Ishikawa (cell line): ENCODE results near the gene TPRX2.

ENCODE experiments used
- CEBPB ChIP-seq: IDR thresholded peaks from 2 replicates; pipeline ENCODE4 v1.6.1; 2012
- CREB1 ChIP-seq: IDR thresholded peaks from 2 replicates; pipeline ENCODE4 v1.6.1; 2012; ENCODE audit warnings: low read depth
- EGR1 ChIP-seq: IDR thresholded peaks from 2 replicates; pipeline ENCODE4 v1.6.1; 2012
- EP300 ChIP-seq: IDR thresholded peaks from 2 replicates; pipeline ENCODE4 v1.6.1; 2012; ENCODE audit warnings: borderline replicate concordance
- FOXM1 ChIP-seq: IDR thresholded peaks from 2 replicates; pipeline ENCODE4 v1.6.1; 2012; ENCODE audit warnings: low read depth, borderline replicate concordance
- MAX ChIP-seq: IDR thresholded peaks from 2 replicates; pipeline ENCODE4 v1.6.1; 2012
- NFIC ChIP-seq: IDR thresholded peaks from 2 replicates; pipeline ENCODE4 v1.6.1; 2012
- RAD21 ChIP-seq: IDR thresholded peaks from 2 replicates; pipeline ENCODE4 v1.6.1; 2012; ENCODE audit warnings: low read depth
- REST ChIP-seq: IDR thresholded peaks from 2 replicates; pipeline ENCODE4 v1.6.1; 2012; ENCODE audit warnings: low read depth, mild to moderate bottlenecking
- TAF1 ChIP-seq: IDR thresholded peaks from 2 replicates; pipeline ENCODE4 v1.6.1; 2012; ENCODE audit warnings: low read depth, mild to moderate bottlenecking
- TCF12 ChIP-seq: IDR thresholded peaks from 2 replicates; pipeline ENCODE4 v1.6.1; 2012; ENCODE audit warnings: low read depth
- TEAD4 ChIP-seq: IDR thresholded peaks from 2 replicates; pipeline ENCODE4 v1.6.1; 2012
- USF1 ChIP-seq: IDR thresholded peaks from 2 replicates; pipeline ENCODE4 v1.6.1; 2012
- YY1 ChIP-seq: IDR thresholded peaks from 2 replicates; pipeline ENCODE4 v1.6.1; 2012; ENCODE audit warnings: low read depth
- ZBTB7A ChIP-seq: IDR thresholded peaks from 2 replicates; pipeline ENCODE4 v1.6.1; 2012; ENCODE audit warnings: low read depth

TPRX2 gene

GRCh38 chr19:47848823-47849473, 10.1 kb upstream of the TPRX2 start:
- no peak for TF ChIP-seq TAF1
- no peak for TF ChIP-seq REST
- TF ChIP-seq ZBTB7A = no peak
- TF ChIP-seq EGR1 = no peak
- no peak for TF ChIP-seq MAX
- TF ChIP-seq YY1 = no peak
- no peak for TF ChIP-seq TEAD4
- no peak for TF ChIP-seq NFIC

- no peak for TF ChIP-seq USF1
- TF ChIP-seq ZBTB7A = no peak
- TF ChIP-seq FOXM1 = no peak
- TF ChIP-seq YY1 = no peak
- TF ChIP-seq CEBPB = no peak
- no peak for TF ChIP-seq TCF12
- no peak for TF ChIP-seq TAF1
- TF ChIP-seq CREB1 = no peak
- TF ChIP-seq RAD21 = no peak
- no peak for TF ChIP-seq EP300
- TF ChIP-seq TEAD4 = no peak
- TF ChIP-seq REST = no peak
- TF ChIP-seq MAX = no peak
- TF ChIP-seq NFIC = no peak
- TF ChIP-seq EGR1 = no peak
These were observed 6.0 kb upstream of the TPRX2 start for GRCh38 chr19:47853003-47853402.

- TF ChIP-seq ZBTB7A (no peak), NFIC (no peak)
These were observed 4.6 kb upstream of the TPRX2 start for GRCh38 chr19:47854459-47854858.

- TF ChIP-seq NFIC = no peak
- no peak for TF ChIP-seq FOXM1
- TF ChIP-seq MAX = no peak
- no peak for TF ChIP-seq CREB1
These were observed 1.7 kb downstream of the TPRX2 start for GRCh38 chr19:47860602-47861297.

GRCh38 chr19:47861630-47862029, 2.6 kb downstream of the TPRX2 start:
- TF ChIP-seq NFIC = no peak
- TF ChIP-seq MAX = no peak
- no peak for TF ChIP-seq REST
- no peak for TF ChIP-seq TCF12
- TF ChIP-seq YY1 = no peak
- no peak for TF ChIP-seq ZBTB7A
- no peak for TF ChIP-seq RAD21
- TF ChIP-seq CREB1 = no peak
- no peak for TF ChIP-seq EP300
